ENCODE results near the gene CIAO2B.

Gene CIAO2B

GRCh38 chr16:66954097-66954659 lies 20.0 kb upstream of the CIAO2B start:
- no peak overlapping the region for H3K4me2 ChIP-seq (ENCODE audit: low read length)
- H3K79me2 ChIP-seq (ENCODE audit: control insufficient read depth, insufficient read depth, low read length): no peaks in the 10 kb centered on the region
- H3K36me3 ChIP-seq (ENCODE audit: control insufficient read depth, insufficient read depth, low read length): no peaks in the 10 kb centered on the region
- no peak overlapping the region for H3K18ac ChIP-seq (ENCODE audit: low read length)
- DNase-seq: peak; percentile 83
- H2AK5ac ChIP-seq (ENCODE audit: low read length): no peak overlapping the region
- no peak overlapping the region for H4K5ac ChIP-seq (ENCODE audit: low read length)
- H3K56ac ChIP-seq (ENCODE audit: low read length): no peak overlapping the region
- no CpG with 5 or more reads among the region's 8 CpGs for WGBS (ENCODE audit: extremely low coverage, insufficient coverage, low lambda C conversion rate)
- H2BK15ac ChIP-seq (replicated peaks; ENCODE audit: low read depth): no peak overlapping the region
- H3K23ac ChIP-seq (ENCODE audit: low read length): no peak overlapping the region
- no peak overlapping the region for H2BK5ac ChIP-seq (ENCODE audit: low read length)
- no peak overlapping the region for H2BK120ac ChIP-seq (ENCODE audit: low read depth, low read length)
- no peaks in the 10 kb centered on the region for H3K79me1 ChIP-seq (ENCODE audit: low read length)
- H3K4ac ChIP-seq (ENCODE audit: low read depth, low read length): no peak overlapping the region
- no peak overlapping the region for H3K27ac ChIP-seq (ENCODE audit: low read depth, low read length)
- H3K9ac ChIP-seq (ENCODE audit: low read length): no peak overlapping the region
- H3K4me1 ChIP-seq (ENCODE audit: control insufficient read depth, low read depth, low read length): no peaks in the 10 kb centered on the region
- H3K27me3 ChIP-seq (ENCODE audit: insufficient read depth, low read length, poor library complexity): peaks cover 3% of the 10 kb centered on the region
- H3K4me3 ChIP-seq (ENCODE audit: low read length): no peak overlapping the region
- H4K8ac ChIP-seq (ENCODE audit: low read depth, low read length): no peak overlapping the region

GRCh38 chr16:66953462-66954096 lies 19.4 kb upstream of the CIAO2B start:
- Histone ChIP-seq H2BK15ac (replicated peaks; ENCODE audit: low read depth) (no peak overlapping the region), H3K4me2 (ENCODE audit: low read length) (no peak overlapping the region), H3K4ac (ENCODE audit: low read depth, low read length) (no peak overlapping the region), H4K5ac (ENCODE audit: low read length) (no peak overlapping the region), H3K79me2 (ENCODE audit: control insufficient read depth, insufficient read depth, low read length) (no peaks in the 10 kb centered on the region), H2AK5ac (ENCODE audit: low read length) (no peak overlapping the region), H2BK5ac (ENCODE audit: low read length) (no peak overlapping the region), H3K23ac (ENCODE audit: low read length) (no peak overlapping the region), H3K4me1 (ENCODE audit: control insufficient read depth, low read depth, low read length) (no peaks in the 10 kb centered on the region), H4K8ac (ENCODE audit: low read depth, low read length) (no peak overlapping the region), H3K36me3 (ENCODE audit: control insufficient read depth, insufficient read depth, low read length) (no peaks in the 10 kb centered on the region), H3K18ac (ENCODE audit: low read length) (no peak overlapping the region), H3K27me3 (ENCODE audit: insufficient read depth, low read length, poor library complexity) (peaks cover 8% of the 10 kb centered on the region), H3K9ac (ENCODE audit: low read length) (no peak overlapping the region), H3K4me3 (ENCODE audit: low read length) (no peak overlapping the region), H2BK120ac (ENCODE audit: low read depth, low read length) (no peak overlapping the region), H3K56ac (ENCODE audit: low read length) (no peak overlapping the region), H3K79me1 (ENCODE audit: low read length) (no peaks in the 10 kb centered on the region), H3K27ac (ENCODE audit: low read depth, low read length) (no peak overlapping the region)
- WGBS (ENCODE audit: extremely low coverage, insufficient coverage, low lambda C conversion rate): no CpG with 5 or more reads among the region's 10 CpGs
- no peak for DNase-seq

- Histone ChIP-seq H3K4me2 (ENCODE audit: low read length) (no peak overlapping the region), H3K27ac (ENCODE audit: low read depth, low read length) (no peak overlapping the region)
These were observed 18.4 kb upstream of the CIAO2B start for GRCh38 chr16:66952430-66953110.

GRCh38 chr16:66950971-66951790 lies 17.0 kb upstream of the CIAO2B start:
- H4K8ac ChIP-seq (ENCODE audit: low read depth, low read length): no peak overlapping the region
- H3K9ac ChIP-seq (ENCODE audit: low read length): no peak overlapping the region
- no peaks in the 10 kb centered on the region for H3K79me1 ChIP-seq (ENCODE audit: low read length)
- H3K27me3 ChIP-seq (ENCODE audit: insufficient read depth, low read length, poor library complexity): peaks cover 11% of the 10 kb centered on the region
- H2BK5ac ChIP-seq (ENCODE audit: low read length): no peak overlapping the region
- H3K36me3 ChIP-seq (ENCODE audit: control insufficient read depth, insufficient read depth, low read length): no peaks in the 10 kb centered on the region
- peak; percentile 13 for DNase-seq
- H3K79me2 ChIP-seq (ENCODE audit: control insufficient read depth, insufficient read depth, low read length): no peaks in the 10 kb centered on the region
- H2AK5ac ChIP-seq (ENCODE audit: low read length): no peak overlapping the region
- no CpG with 5 or more reads among the region's 4 CpGs for WGBS (ENCODE audit: extremely low coverage, insufficient coverage, low lambda C conversion rate)
- H3K4ac ChIP-seq (ENCODE audit: low read depth, low read length): no peak overlapping the region
- no peak overlapping the region for H3K4me3 ChIP-seq (ENCODE audit: low read length)
- no peak overlapping the region for H3K56ac ChIP-seq (ENCODE audit: low read length)
- H2BK15ac ChIP-seq (replicated peaks; ENCODE audit: low read depth): no peak overlapping the region
- H3K4me2 ChIP-seq (ENCODE audit: low read length): no peak overlapping the region
- no peak overlapping the region for H3K18ac ChIP-seq (ENCODE audit: low read length)
- no peak overlapping the region for H4K5ac ChIP-seq (ENCODE audit: low read length)
- no peak overlapping the region for H3K27ac ChIP-seq (ENCODE audit: low read depth, low read length)
- no peaks in the 10 kb centered on the region for H3K4me1 ChIP-seq (ENCODE audit: control insufficient read depth, low read depth, low read length)
- no peak overlapping the region for H2BK120ac ChIP-seq (ENCODE audit: low read depth, low read length)
- H3K23ac ChIP-seq (ENCODE audit: low read length): no peak overlapping the region

More at GRCh38 chr16:66952430-66953110, 18.4 kb upstream of the CIAO2B start:
- no peak for DNase-seq
- Histone ChIP-seq H2BK15ac (replicated peaks; ENCODE audit: low read depth) (no peak overlapping the region), H3K56ac (ENCODE audit: low read length) (no peak overlapping the region), H3K18ac (ENCODE audit: low read length) (no peak overlapping the region), H3K4ac (ENCODE audit: low read depth, low read length) (no peak overlapping the region), H3K79me1 (ENCODE audit: low read length) (no peaks in the 10 kb centered on the region), H4K8ac (ENCODE audit: low read depth, low read length) (no peak overlapping the region), H4K5ac (ENCODE audit: low read length) (no peak overlapping the region), H3K79me2 (ENCODE audit: control insufficient read depth, insufficient read depth, low read length) (no peaks in the 10 kb centered on the region), H3K27me3 (ENCODE audit: insufficient read depth, low read length, poor library complexity) (peaks cover 11% of the 10 kb centered on the region), H2AK5ac (ENCODE audit: low read length) (no peak overlapping the region), H2BK120ac (ENCODE audit: low read depth, low read length) (no peak overlapping the region), H3K23ac (ENCODE audit: low read length) (no peak overlapping the region), H3K9ac (ENCODE audit: low read length) (no peak overlapping the region), H3K4me1 (ENCODE audit: control insufficient read depth, low read depth, low read length) (no peaks in the 10 kb centered on the region), H3K36me3 (ENCODE audit: control insufficient read depth, insufficient read depth, low read length) (no peaks in the 10 kb centered on the region), H3K4me3 (ENCODE audit: low read length) (no peak overlapping the region), H2BK5ac (ENCODE audit: low read length) (no peak overlapping the region)
- WGBS (ENCODE audit: extremely low coverage, insufficient coverage, low lambda C conversion rate): no CpG with 5 or more reads among the region's 7 CpGs

GRCh38 chr16:66950437-66950836 lies 16.2 kb upstream of the CIAO2B start:
- H3K9ac ChIP-seq (ENCODE audit: low read length): no peak overlapping the region
- H3K27me3 ChIP-seq (ENCODE audit: insufficient read depth, low read length, poor library complexity): peaks cover 11% of the 10 kb centered on the region
- no peak overlapping the region for H3K4me2 ChIP-seq (ENCODE audit: low read length)
- H3K18ac ChIP-seq (ENCODE audit: low read length): no peak overlapping the region
- no peak for DNase-seq
- no peak overlapping the region for H3K4ac ChIP-seq (ENCODE audit: low read depth, low read length)
- H2AK5ac ChIP-seq (ENCODE audit: low read length): no peak overlapping the region
- H3K23ac ChIP-seq (ENCODE audit: low read length): no peak overlapping the region
- H3K36me3 ChIP-seq (ENCODE audit: control insufficient read depth, insufficient read depth, low read length): no peaks in the 10 kb centered on the region
- H3K4me1 ChIP-seq (ENCODE audit: control insufficient read depth, low read depth, low read length): no peaks in the 10 kb centered on the region
- no peak overlapping the region for H2BK5ac ChIP-seq (ENCODE audit: low read length)
- H4K8ac ChIP-seq (ENCODE audit: low read depth, low read length): no peak overlapping the region
- H3K27ac ChIP-seq (ENCODE audit: low read depth, low read length): no peak overlapping the region
- H3K79me1 ChIP-seq (ENCODE audit: low read length): no peaks in the 10 kb centered on the region
- H3K79me2 ChIP-seq (ENCODE audit: control insufficient read depth, insufficient read depth, low read length): no peaks in the 10 kb centered on the region
- no CpG with 5 or more reads among the region's 2 CpGs for WGBS (ENCODE audit: extremely low coverage, insufficient coverage, low lambda C conversion rate)
- H3K4me3 ChIP-seq (ENCODE audit: low read length): no peak overlapping the region
- H2BK120ac ChIP-seq (ENCODE audit: low read depth, low read length): no peak overlapping the region
- no peak overlapping the region for H3K56ac ChIP-seq (ENCODE audit: low read length)
- no peak overlapping the region for H4K5ac ChIP-seq (ENCODE audit: low read length)
- H2BK15ac ChIP-seq (replicated peaks; ENCODE audit: low read depth): no peak overlapping the region

Data from mesendoderm (in vitro differentiated cells).